Left ventricle myocardium inferior (tissue), 1 donor: Measurements from ENCODE around the gene GPD2. TPM values are rescaled to one million over a fixed set of nuclear protein-coding genes. Genes with fewer than 3 reads are reported as not detected.
"Not testable (repeated sequence)": the region's sequence is repeated elsewhere in the genome, so short reads cannot be mapped to it uniquely, and the experiment has no call there.

Source experiments
- DNase-seq: peaks from one replicate; pipeline ENCODE4 v3.0.0-alpha.2; 2020
- H3K27ac ChIP-seq: fragments of 200-600 bp; replicated peaks from 2 replicates; pipeline ENCODE4 v1.8.0; 2021
- H3K27me3 ChIP-seq: fragments of 200-600 bp; 2 replicates; pipeline ENCODE4 v1.8.0; 2021; ENCODE audit warnings: low read depth
- H3K36me3 ChIP-seq: fragments of 200-600 bp; 2 replicates; pipeline ENCODE4 v1.8.0; 2021
- H3K4me1 ChIP-seq: fragments of 200-600 bp; 2 replicates; pipeline ENCODE4 v1.8.0; 2021
- H3K4me3 ChIP-seq: fragments of 200-600 bp; 2 replicates; pipeline ENCODE4 v1.8.0; 2021; ENCODE audit warnings: mild to moderate bottlenecking, moderate library complexity
- H3K9me3 ChIP-seq: fragments of 200-600 bp; replicated peaks from 2 replicates; pipeline ENCODE4 v1.8.0; 2021
- intact Hi-C: fragments of 100-400 bp; cut with micrococcal nuclease; formaldehyde crosslinking; loops from one replicate; pipeline ENCODE4 v1.11.0; 2022
- total RNA-seq: library from RNA; stranded (reverse); fragmentation: NEBNext Ultra II Directional; extraction: Animal tissue kit (Norgen Biotek cat#: 25700); gene quantifications from one replicate; pipeline ENCODE4 v1.2.1, GENCODE V29; 2021
- TF ChIP-seq, protein P1 (sequence below): fragments of 200-600 bp; IDR thresholded peaks from 2 replicates; pipeline ENCODE4 v1.8.0; 2021; ENCODE audit warnings: antibody characterized with exemption, mild to moderate bottlenecking, borderline replicate concordance
- donor health status: DM: no; HTN: yes; CAD: no; lungs with severe emphysema.

The GPD2 gene
- total RNA-seq, 1 donor from 2014 or later = 14.4 TPM

DNA sequence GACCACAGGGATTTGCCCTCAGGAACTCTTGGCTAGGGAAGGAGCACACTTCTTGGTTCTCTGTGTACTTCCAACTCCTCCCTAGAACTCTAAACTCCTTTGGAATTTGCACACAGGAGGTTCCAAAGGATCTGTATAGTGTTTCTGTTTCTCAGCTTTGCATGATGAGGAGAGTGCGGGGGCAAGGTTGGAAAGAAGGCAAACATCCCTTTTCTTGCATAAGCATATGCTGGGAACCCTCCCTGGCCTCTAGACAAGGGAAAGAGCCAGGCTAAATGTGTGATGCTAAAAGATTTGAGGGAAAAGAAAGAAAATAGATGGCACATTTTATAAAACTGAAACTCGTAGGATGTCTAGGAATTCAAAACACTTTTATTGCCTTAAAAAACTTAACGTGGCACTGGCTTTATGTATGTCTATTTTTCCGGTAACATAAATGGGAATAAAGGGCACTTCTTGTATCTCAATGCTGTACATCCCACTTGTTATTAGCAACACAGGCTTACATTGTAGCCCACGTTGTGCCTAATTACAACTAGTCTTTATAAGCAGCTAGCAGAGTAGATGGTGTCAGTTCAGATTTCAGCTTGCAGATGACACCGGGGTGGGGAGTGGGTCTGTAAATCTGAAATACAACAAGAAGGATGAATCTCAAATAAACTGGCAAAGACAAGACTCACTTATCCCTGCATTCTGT, 165.8 kb downstream of the GPD2 start:
- no peaks in the 10 kb centered on the region for H3K4me1 ChIP-seq
- intact Hi-C loops = no loop called here
- TF ChIP-seq, protein P1, sequence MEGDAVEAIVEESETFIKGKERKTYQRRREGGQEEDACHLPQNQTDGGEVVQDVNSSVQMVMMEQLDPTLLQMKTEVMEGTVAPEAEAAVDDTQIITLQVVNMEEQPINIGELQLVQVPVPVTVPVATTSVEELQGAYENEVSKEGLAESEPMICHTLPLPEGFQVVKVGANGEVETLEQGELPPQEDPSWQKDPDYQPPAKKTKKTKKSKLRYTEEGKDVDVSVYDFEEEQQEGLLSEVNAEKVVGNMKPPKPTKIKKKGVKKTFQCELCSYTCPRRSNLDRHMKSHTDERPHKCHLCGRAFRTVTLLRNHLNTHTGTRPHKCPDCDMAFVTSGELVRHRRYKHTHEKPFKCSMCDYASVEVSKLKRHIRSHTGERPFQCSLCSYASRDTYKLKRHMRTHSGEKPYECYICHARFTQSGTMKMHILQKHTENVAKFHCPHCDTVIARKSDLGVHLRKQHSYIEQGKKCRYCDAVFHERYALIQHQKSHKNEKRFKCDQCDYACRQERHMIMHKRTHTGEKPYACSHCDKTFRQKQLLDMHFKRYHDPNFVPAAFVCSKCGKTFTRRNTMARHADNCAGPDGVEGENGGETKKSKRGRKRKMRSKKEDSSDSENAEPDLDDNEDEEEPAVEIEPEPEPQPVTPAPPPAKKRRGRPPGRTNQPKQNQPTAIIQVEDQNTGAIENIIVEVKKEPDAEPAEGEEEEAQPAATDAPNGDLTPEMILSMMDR = no peak

DNA sequence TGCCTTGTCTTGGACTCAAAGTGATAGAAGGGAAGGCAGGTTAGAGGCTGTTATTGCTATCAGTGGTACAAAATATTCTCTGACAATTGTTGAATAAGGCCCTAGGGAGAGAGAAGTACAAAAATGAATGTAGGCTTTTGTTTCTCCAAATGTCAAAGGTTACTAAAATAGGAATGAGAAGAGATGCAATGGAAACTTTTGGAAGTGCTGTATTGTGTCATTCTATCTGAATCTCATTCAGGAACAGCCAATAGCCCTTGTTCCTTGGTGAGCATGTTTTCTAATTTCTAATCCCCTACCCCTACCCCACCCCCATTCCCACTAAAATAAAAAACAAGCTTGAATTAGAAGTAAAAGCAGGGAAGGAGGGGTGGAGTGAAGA, 166.4 kb downstream of the GPD2 start:
- Histone ChIP-seq H3K27ac (no peak overlapping the region), H3K9me3 (no peaks in the 10 kb centered on the region), H3K4me1 (no peaks in the 10 kb centered on the region), H3K36me3 (no peaks in the 10 kb centered on the region), H3K27me3 (no peaks in the 10 kb centered on the region), H3K4me3 (no peak overlapping the region)
- TF ChIP-seq, protein P1 = no peak
- intact Hi-C loops = no loop called here
- no peak for DNase-seq

More for the DNA sequence above, 165.8 kb downstream of the GPD2 start:
- Histone ChIP-seq H3K27me3 (no peaks in the 10 kb centered on the region), H3K36me3 (no peaks in the 10 kb centered on the region), H3K27ac (no peak overlapping the region), H3K9me3 (no peaks in the 10 kb centered on the region), H3K4me3 (no peak overlapping the region)
- DNase-seq = no peak

DNA sequence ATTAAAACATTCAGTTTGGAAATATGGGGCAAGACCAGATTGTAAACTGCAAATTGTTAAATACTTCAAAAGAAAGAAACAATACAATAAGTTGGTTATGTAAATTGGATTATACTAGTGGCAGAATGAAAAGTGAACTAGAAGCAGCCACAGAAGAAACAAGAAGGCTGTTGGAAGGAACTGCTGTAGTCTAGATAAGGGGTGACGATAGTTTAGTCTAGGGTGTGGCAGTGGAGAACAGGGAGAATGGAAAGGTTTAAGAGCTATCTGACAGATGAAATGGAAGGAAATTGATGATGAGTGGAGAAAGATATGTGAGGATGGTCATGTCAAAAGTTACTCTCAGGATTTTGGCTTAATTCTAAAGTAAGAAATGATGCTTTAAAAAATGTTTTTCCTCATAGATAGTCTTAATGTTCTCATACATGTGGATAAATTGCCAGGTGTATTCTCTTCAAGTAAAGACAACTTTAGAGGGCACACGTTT, 179.7 kb downstream of the GPD2 start:
- Histone ChIP-seq H3K27ac (no peak overlapping the region), H3K27me3 (peaks cover 7% of the 10 kb centered on the region), H3K4me3 (no peak overlapping the region), H3K9me3 (no peaks in the 10 kb centered on the region), H3K36me3 (no peaks in the 10 kb centered on the region), H3K4me1 (no peaks in the 10 kb centered on the region)
- DNase-seq = no peak
- intact Hi-C loops = no loop called here
- TF ChIP-seq, protein P1 = no peak

DNA sequence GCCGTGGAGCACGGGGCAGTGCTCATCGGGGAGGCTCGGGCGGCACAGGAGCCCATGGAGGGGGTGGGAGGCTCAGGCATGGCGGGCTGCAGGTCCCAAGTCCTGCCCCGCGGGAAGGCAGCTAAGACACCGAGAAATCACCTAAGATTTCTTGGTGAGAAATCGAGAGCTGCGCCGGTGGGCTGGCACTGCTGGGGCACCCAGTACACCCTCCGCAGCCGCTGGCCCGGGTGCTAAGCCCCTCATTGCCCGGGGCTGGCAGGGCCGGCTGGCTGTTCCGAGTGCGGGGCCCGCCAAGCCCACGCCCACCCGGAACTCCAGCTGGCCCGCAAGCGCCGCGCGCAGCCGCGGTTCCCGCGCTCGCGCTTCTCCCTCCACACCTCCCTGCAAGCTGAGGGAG, 181.9 kb downstream of the GPD2 start:
- H3K4me3 ChIP-seq, intact Hi-C loops, H3K36me3 ChIP-seq, DNase-seq, H3K4me1 ChIP-seq, H3K27me3 ChIP-seq, H3K27ac ChIP-seq: not testable (repeated sequence)
- H3K9me3 ChIP-seq = peaks cover 11% of the 10 kb centered on the region

DNA sequence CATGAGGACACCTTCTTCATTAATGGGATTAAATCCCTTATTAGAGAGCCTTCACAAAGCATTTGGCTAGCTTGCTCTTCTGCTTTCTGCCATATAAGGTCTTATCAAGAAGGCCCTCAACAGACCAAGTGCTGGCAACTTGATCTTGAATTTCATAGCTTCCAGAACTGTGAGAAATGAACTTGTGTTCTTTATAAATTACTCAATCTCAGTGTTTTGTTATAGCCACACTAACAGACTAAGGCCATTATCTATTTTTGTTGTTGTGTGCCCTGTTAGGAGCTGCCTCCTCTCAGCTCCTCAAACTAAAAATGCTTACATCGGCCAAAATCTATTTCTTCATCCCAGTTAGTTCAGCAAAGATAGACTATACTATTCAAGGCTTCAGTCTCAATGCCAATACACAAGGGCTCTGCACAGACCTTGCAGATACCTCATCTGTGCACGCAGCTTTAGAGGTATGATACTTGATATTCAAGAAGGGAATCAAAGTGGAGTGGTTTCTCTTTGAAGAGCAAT, 182.9 kb downstream of the GPD2 start:
- H3K9me3 ChIP-seq = peaks cover 14% of the 10 kb centered on the region
- no peaks in the 10 kb centered on the region for H3K4me1 ChIP-seq
- H3K4me3 ChIP-seq = no peak overlapping the region
- DNase-seq = no peak
- no peaks in the 10 kb centered on the region for H3K27me3 ChIP-seq
- no peak overlapping the region for H3K27ac ChIP-seq
- TF ChIP-seq, protein P1 = no peak
- intact Hi-C loops = no loop called here
- no peaks in the 10 kb centered on the region for H3K36me3 ChIP-seq

DNA sequence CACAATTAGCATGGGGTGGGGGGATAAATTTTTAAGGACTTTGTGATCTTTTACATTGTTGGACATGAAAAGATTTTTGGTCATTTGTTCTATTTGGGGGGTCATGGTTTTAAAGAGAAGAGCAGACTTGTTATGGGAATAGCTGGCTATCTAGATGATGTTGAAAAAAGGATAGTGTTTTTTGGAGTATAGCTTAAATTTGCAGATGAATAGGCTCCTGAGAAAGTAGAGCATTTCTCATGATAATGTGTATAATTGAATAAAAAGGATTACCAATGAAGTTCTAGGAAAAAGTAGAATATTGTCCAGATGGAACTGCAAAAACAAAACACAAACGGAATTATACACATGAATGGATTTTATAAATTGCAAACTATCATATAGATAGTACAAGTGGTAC, 186.3 kb downstream of the GPD2 start:
- intact Hi-C loops = no loop called here
- Histone ChIP-seq H3K4me1 (no peaks in the 10 kb centered on the region), H3K36me3 (no peaks in the 10 kb centered on the region), H3K4me3 (no peak overlapping the region), H3K27me3 (no peaks in the 10 kb centered on the region), H3K27ac (no peak overlapping the region), H3K9me3 (peaks cover 24% of the 10 kb centered on the region)
- no peak for DNase-seq
- TF ChIP-seq, protein P1 = no peak
